H9 (cell line): ENCODE data around the gene COX7B2. TPM values are rescaled to one million over a fixed set of nuclear protein-coding genes. Genes with fewer than 3 reads are reported as not detected.

Experiments
- DNase-seq: peaks from one replicate; pipeline ENCODE4 v3.0.0-alpha.2; 2017
- H2AFZ ChIP-seq: one replicate; pipeline ENCODE4 v1.6.1; 2013; ENCODE audit warnings: mild to moderate bottlenecking, low read length, control low read depth, moderate library complexity
- H2AK5ac ChIP-seq: 2 replicates; pipeline ENCODE4 v1.6.1; 2013; ENCODE audit warnings: low read length, control low read depth, mixed read lengths; ENCODE audit not compliant: insufficient read length
- H2BK120ac ChIP-seq: one replicate; pipeline ENCODE4 v1.6.1; 2013; ENCODE audit warnings: low read depth, mild to moderate bottlenecking, low read length, control low read depth, inconsistent platforms; ENCODE audit not compliant: poor library complexity, severe bottlenecking
- H2BK12ac ChIP-seq: 2 replicates; pipeline ENCODE4 v1.6.1; 2013; ENCODE audit warnings: low read length, control low read depth, mixed read lengths, low read depth; ENCODE audit not compliant: insufficient read length
- H2BK15ac ChIP-seq: 2 replicates; pipeline ENCODE4 v1.6.1; 2013; ENCODE audit warnings: low read depth, low read length, control low read depth
- H2BK20ac ChIP-seq: one replicate; pipeline ENCODE4 v1.6.1; 2013; ENCODE audit warnings: low read depth, mild to moderate bottlenecking, low read length, control low read depth, inconsistent platforms; ENCODE audit not compliant: poor library complexity, severe bottlenecking
- H2BK5ac ChIP-seq: 2 replicates; pipeline ENCODE4 v1.6.1; 2013; ENCODE audit warnings: low read length, control low read depth, mixed read lengths; ENCODE audit not compliant: insufficient read length
- H3K14ac ChIP-seq: 2 replicates; pipeline ENCODE4 v1.6.1; 2013; ENCODE audit warnings: low read length, control low read depth; ENCODE audit not compliant: insufficient read depth
- H3K18ac ChIP-seq: 2 replicates; pipeline ENCODE4 v1.6.1; 2013; ENCODE audit warnings: low read depth, mild to moderate bottlenecking, mixed read lengths, low read length, control low read depth; ENCODE audit not compliant: insufficient read length
- H3K23ac ChIP-seq: 2 replicates; pipeline ENCODE4 v1.6.1; 2013; ENCODE audit warnings: low read length, control low read depth, mixed read lengths, low read depth; ENCODE audit not compliant: insufficient read length
- H3K23me2 ChIP-seq: 2 replicates; pipeline ENCODE4 v1.6.1; 2013; ENCODE audit warnings: low read depth, mild to moderate bottlenecking, mixed read lengths, low read length, control low read depth; ENCODE audit not compliant: insufficient read length, poor library complexity, severe bottlenecking
- H3K27ac ChIP-seq: 2 replicates; pipeline ENCODE4 v1.5.1; 2013; ENCODE audit warnings: low read length, control low read depth, mixed read lengths, low read depth; ENCODE audit not compliant: insufficient read length
- H3K27me3 ChIP-seq: 2 replicates; pipeline ENCODE4 v1.6.1; 2013; ENCODE audit warnings: low read length, control low read depth, inconsistent platforms; ENCODE audit not compliant: insufficient read depth
- H3K4ac ChIP-seq: 2 replicates; pipeline ENCODE4 v1.6.1; 2013; ENCODE audit warnings: low read depth, mild to moderate bottlenecking, control low read depth, inconsistent platforms, low read length, moderate library complexity
- H3K4me1 ChIP-seq: 2 replicates; pipeline ENCODE4 v1.6.1; 2013; ENCODE audit warnings: low read length, control low read depth, inconsistent platforms; ENCODE audit not compliant: insufficient read depth
- H3K4me2 ChIP-seq: 2 replicates; pipeline ENCODE4 v1.6.1; 2013; ENCODE audit warnings: low read length, control low read depth, mixed read lengths; ENCODE audit not compliant: insufficient read length, insufficient read depth
- H3K56ac ChIP-seq: 2 replicates; pipeline ENCODE4 v1.6.1; 2013; ENCODE audit warnings: low read depth, mild to moderate bottlenecking, mixed read lengths, low read length, control low read depth; ENCODE audit not compliant: insufficient read length
- H3K79me1 ChIP-seq: 2 replicates; pipeline ENCODE4 v1.6.1; 2013; ENCODE audit warnings: low read depth, mild to moderate bottlenecking, moderate library complexity, low read length, control low read depth, inconsistent platforms; ENCODE audit not compliant: insufficient read depth, poor library complexity, severe bottlenecking
- H3K79me2 ChIP-seq: 2 replicates; pipeline ENCODE4 v1.6.1; 2013; ENCODE audit warnings: low read length, control low read depth, inconsistent platforms; ENCODE audit not compliant: insufficient read depth
- H3K9ac ChIP-seq: 2 replicates; pipeline ENCODE4 v1.6.1; 2013; ENCODE audit warnings: low read length, control low read depth, mixed read lengths; ENCODE audit not compliant: insufficient read length; ENCODE audit errors: extremely low read depth
- H3K9me3 ChIP-seq: one replicate; pipeline ENCODE4 v1.6.1; 2013; ENCODE audit warnings: low read depth, low read length, inconsistent platforms; ENCODE audit not compliant: control insufficient read depth
- H3T11ph ChIP-seq: one replicate; pipeline ENCODE4 v1.6.1; 2013; ENCODE audit warnings: mild to moderate bottlenecking, low read length, control low read depth, inconsistent platforms
- H4K20me1 ChIP-seq: one replicate; pipeline ENCODE4 v1.6.1; 2013; ENCODE audit not compliant: control insufficient read depth, insufficient read length, insufficient read depth
- H4K5ac ChIP-seq: 2 replicates; pipeline ENCODE4 v1.6.1; 2013; ENCODE audit warnings: low read depth, mild to moderate bottlenecking, mixed read lengths, low read length, control low read depth; ENCODE audit not compliant: insufficient read length
- H4K8ac ChIP-seq: replicated peaks from 2 replicates; pipeline ENCODE4 v1.6.1; 2013; ENCODE audit warnings: low read length, control low read depth, mixed read lengths, low read depth; ENCODE audit not compliant: insufficient read length
- H4K91ac ChIP-seq: 2 replicates; pipeline ENCODE4 v1.6.1; 2013; ENCODE audit warnings: low read depth, mild to moderate bottlenecking, moderate library complexity, mixed read lengths, low read length, control low read depth; ENCODE audit not compliant: insufficient read length
- H3K27ac Mint-ChIP-seq, 3 experiments: 2 replicates in 2 of 3; 3 replicates in 1 of 3; pipeline ENCODE4 v1.8.0; 2020 to 2021; ENCODE audit warnings: mixed read lengths in 3 of 3, mild to moderate bottlenecking in 1 of 3, moderate library complexity in 1 of 3
- H3K27me3 Mint-ChIP-seq: 2 replicates; pipeline ENCODE4 v1.8.0; 2021; ENCODE audit warnings: low read depth, mild to moderate bottlenecking, moderate library complexity, mixed read lengths
- H3K36me3 Mint-ChIP-seq, 3 experiments: 2 replicates in 2 of 3; 3 replicates in 1 of 3; pipeline ENCODE4 v1.8.0; 2020 to 2021; ENCODE audit warnings: low read depth in 3 of 3, mixed read lengths in 3 of 3; ENCODE audit not compliant: insufficient read depth in 1 of 3
- H3K4me1 Mint-ChIP-seq, 2 experiments: 2 replicates each; pipeline ENCODE4 v1.8.0; 2020; ENCODE audit warnings: mixed read lengths in 2 of 2
- H3K4me3 Mint-ChIP-seq, 2 experiments: 2 replicates in 1 of 2; 3 replicates in 1 of 2; pipeline ENCODE4 v1.8.0; 2020 to 2021; ENCODE audit warnings: mild to moderate bottlenecking in 2 of 2, mixed read lengths in 2 of 2, moderate library complexity in 1 of 2
- H3K9me3 Mint-ChIP-seq, 2 experiments: 2 replicates in 1 of 2; 3 replicates in 1 of 2; pipeline ENCODE4 v1.8.0; 2020; ENCODE audit warnings: mild to moderate bottlenecking in 2 of 2, mixed read lengths in 2 of 2, moderate library complexity in 1 of 2
- CTCF ChIP-seq: fragments of 200-600 bp; sonication (generic); conservative IDR thresholded peaks from 3 replicates; pipeline ENCODE4 v1.8.0; 2021; ENCODE audit warnings: antibody characterized with exemption, mild to moderate bottlenecking
- WGBS: extraction: QIAGEN DNeasy Blood & Tissue Kit; methylation state at CpG from one replicate; pipeline ENCODE4 v1.1.7; 2013; ENCODE audit warnings: missing lambda C conversion rate, low lambda C conversion rate, mixed read lengths; ENCODE audit not compliant: insufficient read length; ENCODE audit errors: extremely low coverage; 5-methylcytosine and 5-hydroxymethylcytosine counted together
- total RNA-seq: library from RNA; stranded (reverse); gene quantifications from 2 replicates; pipeline ENCODE4 v1.2.1, GENCODE V29; 2021

Gene COX7B2
- total RNA-seq, 1 experiment from 2014 or later: not detected

DNA sequence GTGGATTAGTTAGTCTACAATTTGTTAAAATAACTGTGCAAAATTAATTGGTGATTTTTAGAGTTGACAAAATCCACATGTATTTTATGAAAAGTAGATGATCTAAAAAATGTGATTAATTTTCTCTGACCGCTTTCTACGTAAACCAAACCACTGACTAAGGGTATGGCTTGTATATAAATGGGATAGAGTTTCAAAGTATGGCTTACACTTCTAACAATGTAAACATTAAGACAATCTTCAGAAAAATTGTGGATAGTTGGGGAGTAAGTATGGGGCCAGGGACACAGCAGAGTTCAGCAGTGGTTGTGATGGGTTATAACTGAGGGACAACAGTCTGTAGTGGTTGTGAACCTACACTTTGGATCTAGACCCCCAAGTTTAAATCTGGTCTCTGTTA lies 44.5 kb upstream of the COX7B2 start:
- H3K18ac ChIP-seq: no peak overlapping the region
- Mint-ChIP-seq H3K27me3 (no peaks in the 10 kb centered on the region; the same call in 1 of the 2 replicates), H3K4me3 (no peak overlapping the region), H3K36me3 (no peaks in the 10 kb centered on the region), H3K9me3 (no peaks in the 10 kb centered on the region), H3K27ac (no peak overlapping the region), H3K4me1 (no peaks in the 10 kb centered on the region)
- no peak overlapping the region for H2BK20ac ChIP-seq
- no peak overlapping the region for H2AFZ ChIP-seq
- no peak overlapping the region for H3K56ac ChIP-seq
- H2BK12ac ChIP-seq: no peak overlapping the region
- no peak overlapping the region for H3K9ac ChIP-seq
- H4K8ac ChIP-seq: no peak overlapping the region
- H3T11ph ChIP-seq: no peak overlapping the region
- DNase-seq: no peak
- no peaks in the 10 kb centered on the region for H4K20me1 ChIP-seq
- H2BK120ac ChIP-seq: no peak overlapping the region
- WGBS: no CpG with 5 or more reads among the region's 2 CpGs
- H3K27me3 ChIP-seq: no peaks in the 10 kb centered on the region
- H3K4me1 ChIP-seq: no peaks in the 10 kb centered on the region; the same call in 1 of the 2 replicates
- H4K5ac ChIP-seq: no peak overlapping the region
- no peak overlapping the region for H3K4ac ChIP-seq
- no peaks in the 10 kb centered on the region for H3K9me3 ChIP-seq
- H4K91ac ChIP-seq: no peak overlapping the region
- H3K27ac ChIP-seq: no peak overlapping the region
- H2AK5ac ChIP-seq: no peak overlapping the region
- no peaks in the 10 kb centered on the region for H3K79me1 ChIP-seq
- H3K79me2 ChIP-seq: no peaks in the 10 kb centered on the region
- H3K14ac ChIP-seq: no peak overlapping the region
- no peak overlapping the region for H2BK5ac ChIP-seq
- TF ChIP-seq CTCF: no peak
- no peak overlapping the region for H2BK15ac ChIP-seq
- no peak overlapping the region for H3K23ac ChIP-seq
- H3K4me2 ChIP-seq: no peak overlapping the region
- H3K23me2 ChIP-seq: no peaks in the 10 kb centered on the region
